ENCODE data around the gene MYH7.
A peak's percentile ranks its signal among the peaks of the same experiment; 100 is the strongest.
"Not testable (repeated sequence)": the region's sequence is repeated elsewhere in the genome, so short reads cannot be mapped to it uniquely, and the experiment has no call there.

MYH7 gene

GRCh38 chr14:23430016-23430722, 5.3 kb downstream of the MYH7 start:
- DNase-seq = no peak

- no peak for DNase-seq
These were observed 6.6 kb downstream of the MYH7 start for GRCh38 chr14:23428686-23429495.

DNA sequence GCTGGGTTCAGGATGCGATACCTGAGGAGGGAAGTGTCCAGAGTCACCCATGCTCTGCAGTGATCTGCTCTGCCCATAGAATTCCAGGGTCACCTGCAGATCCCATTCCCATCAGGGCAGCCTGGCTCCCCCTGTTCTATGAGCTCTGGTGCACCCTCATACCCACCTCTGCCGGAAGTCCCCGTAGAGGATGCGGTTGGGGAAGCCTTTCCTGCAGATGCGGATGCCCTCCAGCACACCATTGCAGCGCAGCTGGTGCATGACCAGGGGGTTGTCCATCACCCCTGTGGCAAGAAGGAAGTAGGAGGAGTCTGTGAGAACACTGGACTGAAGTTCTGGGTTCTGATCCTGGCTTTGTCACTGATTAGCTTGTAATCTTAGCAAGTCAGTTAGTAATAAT, 9.7 kb downstream of the MYH7 start:
- not testable (repeated sequence) for DNase-seq

DNA sequence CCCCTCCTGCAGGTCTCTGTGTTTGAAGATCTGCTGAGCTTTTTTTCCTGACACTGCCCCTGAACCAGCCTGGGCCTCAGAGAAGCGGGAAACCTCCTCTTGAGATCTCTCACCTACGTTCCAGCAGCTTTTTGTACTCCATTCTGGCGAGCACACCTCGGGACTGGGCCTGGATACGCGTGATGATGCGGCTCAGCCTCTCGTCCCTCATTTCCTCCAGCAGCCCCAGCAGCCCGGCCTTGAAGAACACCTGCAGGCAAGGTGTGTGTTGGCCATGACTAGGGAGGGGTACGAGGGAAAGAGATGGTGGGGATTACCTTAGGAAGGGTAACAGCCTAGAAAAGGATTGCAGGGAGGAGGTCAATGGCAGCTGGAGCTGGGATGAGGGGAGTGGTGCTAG, 10.3 kb downstream of the MYH7 start:
- DNase-seq = no peak

- no peak for DNase-seq
These were observed 11.8 kb downstream of the MYH7 start for GRCh38 chr14:23423657-23424056.

- peak; percentile 29 to 30 for DNase-seq
These were observed 13.9 kb downstream of the MYH7 start for GRCh38 chr14:23421594-23421993.

DNA sequence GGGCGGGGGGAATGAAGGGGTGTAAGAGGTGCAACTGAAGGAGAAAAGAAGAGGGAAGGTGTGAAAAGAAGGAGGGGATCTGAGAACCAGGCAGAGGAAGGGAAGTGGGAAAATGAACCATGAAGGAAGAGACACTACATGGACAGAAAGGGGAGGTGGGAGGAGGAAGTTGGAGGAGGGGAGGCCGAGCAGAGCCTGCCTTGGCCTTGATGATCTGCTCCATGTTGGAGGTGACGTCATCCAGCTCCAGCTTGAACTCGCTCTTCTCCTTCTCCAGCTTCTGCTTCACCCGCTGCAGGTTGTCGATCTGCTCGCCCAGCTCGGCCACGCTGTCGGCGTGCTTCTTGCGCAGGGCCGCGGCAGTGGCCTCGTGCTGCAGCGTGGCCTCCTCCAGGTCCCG, 15.8 kb downstream of the MYH7 start:
- DNase-seq = not testable (repeated sequence)

GRCh38 chr14:23418021-23418420, 17.4 kb downstream of the MYH7 start:
- no peak for DNase-seq

- DNase-seq = not testable (repeated sequence)
These were observed 18.2 kb downstream of the MYH7 start for GRCh38 chr14:23417269-23417668.

DNA sequence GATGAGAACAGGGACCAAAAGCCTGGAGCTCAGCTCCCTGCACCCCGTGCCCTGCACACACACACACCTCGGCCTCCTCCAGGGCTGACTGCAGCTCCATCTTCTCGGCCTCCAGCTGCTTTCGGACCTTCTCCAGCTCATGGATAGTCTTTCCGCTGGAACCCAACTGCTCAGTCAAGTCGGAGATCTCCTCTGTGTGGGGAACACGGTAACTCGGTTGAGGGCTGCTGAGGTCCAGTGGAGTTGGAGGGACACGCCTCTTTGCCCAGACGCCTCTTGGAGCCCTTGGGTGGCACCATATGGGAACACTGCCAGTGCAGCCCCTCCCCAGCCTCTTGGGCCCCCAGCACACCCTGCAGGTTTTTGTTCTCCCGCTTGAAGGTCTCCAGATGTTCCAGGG, 18.7 kb downstream of the MYH7 start:
- no peak for DNase-seq

DNA sequence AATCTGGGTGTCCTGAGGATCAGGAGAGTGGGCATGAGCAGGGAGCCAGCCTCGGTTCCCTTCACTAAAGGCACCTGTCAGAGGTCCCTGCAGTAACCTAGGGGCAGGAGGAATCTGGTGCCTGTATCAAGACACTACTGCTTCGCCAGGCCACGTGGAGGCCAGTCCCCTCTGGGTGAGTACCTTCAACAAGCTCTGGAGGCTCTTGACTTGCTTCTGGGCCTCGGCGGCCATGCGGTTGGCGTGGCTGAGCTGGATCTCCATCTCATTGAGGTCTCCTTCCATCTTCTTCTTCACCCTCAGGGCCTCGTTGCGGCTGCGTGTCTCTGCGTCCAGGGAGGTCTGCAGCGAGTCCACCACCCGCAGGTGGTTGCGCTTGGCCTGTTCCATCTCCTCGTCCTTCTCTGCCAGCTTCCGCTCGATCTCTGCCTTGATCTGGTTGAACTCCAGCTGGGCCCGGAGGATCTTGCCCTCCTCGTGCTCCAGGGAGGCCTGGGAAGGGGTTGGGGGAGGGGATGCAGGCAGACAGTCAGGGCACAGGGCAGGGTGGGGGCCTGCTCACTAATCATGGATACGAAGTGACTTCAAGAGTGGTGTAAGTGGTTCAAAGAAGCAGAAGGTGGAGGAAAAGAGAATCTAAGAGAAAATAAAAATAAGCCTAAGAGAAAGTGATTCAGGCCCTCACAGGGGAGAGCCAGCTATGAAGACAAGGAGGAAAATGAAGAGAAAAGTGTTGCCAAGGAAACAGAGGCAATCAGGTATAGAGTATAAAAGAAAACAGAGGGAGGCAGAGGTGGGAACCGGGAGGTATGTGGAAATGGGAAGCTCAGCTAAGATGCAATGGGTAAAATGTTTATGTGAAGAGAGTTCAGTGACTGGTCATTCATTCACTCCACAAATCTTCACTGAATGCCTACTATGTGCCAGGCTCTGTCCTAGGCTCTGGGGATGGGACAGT, 19.4 kb downstream of the MYH7 start:
- no peak for DNase-seq

DNA sequence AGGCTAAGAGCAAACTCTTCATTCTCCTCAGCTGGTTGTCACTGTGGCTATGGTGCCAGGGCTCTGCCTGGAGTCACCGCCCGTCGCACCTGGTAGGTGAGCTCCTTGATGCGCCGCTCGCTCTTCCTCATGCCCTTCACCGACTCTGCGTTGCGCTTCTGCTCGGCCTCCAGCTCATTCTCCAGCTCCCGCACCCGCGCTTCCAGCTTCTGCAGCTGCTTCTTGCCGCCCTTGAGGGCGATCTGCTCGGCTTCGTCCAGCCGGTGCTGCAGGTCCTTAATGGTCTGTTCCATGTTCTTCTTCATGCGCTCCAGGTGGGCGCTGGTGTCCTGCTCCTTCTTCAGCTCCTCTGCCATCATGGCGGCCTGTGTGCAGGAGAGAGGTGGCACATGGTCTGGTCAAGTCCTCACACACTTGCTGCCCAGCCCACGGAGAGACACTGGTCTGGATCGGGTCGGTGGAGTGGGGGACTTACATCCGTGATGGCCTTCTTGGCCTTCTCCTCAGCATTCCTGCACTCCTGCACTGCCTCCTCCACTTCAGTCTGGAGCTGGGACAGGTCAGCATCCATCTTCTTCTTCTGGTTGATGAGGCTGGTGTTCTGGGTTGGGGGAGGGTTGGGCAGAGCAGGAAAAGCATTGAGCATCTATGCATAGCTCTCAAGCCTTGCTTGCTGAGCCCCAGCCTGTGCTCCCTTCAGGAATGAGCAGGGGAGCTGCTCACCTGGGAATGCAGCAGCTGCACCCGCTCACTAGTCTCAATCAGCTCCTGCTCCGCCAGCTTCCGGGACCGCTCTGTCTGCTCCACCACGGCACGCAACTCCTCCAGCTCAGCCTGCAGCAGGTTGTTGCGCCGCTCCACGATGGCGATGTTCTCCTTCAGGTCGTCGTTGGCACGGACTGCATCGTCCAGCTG, 20.3 kb downstream of the MYH7 start:
- no peak for DNase-seq

DNA sequence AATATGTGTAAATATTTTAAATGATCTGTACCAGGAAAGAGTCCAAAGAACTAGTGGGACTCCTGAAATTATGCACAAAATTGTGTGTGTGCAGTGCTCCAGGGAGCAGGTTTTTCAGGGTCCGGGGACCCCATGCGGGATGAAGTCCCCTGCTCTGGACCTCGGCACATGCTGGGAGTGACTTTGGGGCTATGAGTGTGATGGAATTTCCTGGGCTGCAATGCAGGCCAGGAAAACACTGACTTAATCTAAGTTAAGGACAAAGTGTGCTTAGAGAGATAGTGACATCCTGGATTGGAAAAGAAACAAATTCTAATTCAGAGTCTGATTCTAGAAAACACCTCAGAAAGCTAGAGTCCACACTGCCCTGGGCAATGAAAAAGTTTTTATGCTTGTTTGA, 21.2 kb downstream of the MYH7 start:
- DNase-seq = no peak

DNA sequence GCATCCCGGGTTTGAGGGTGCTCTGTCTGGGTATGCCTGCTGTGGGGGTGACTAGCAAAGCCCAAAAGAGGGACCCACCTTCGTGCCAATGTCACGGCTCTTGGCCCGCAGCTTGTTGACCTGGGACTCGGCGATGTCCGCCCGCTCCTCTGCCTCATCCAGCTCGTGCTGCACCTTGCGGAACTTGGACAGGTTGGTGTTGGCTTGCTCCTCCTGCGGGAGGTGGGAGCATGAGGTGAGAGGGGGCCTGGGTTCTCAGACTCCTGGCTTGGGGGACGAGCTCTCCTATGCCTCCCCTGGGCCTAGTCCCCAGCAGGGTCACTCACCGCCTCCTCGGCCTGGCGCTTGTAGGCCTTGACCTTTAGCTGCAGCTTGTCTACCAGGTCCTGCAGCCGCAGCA, 21.8 kb downstream of the MYH7 start:
- DNase-seq = no peak

DNA sequence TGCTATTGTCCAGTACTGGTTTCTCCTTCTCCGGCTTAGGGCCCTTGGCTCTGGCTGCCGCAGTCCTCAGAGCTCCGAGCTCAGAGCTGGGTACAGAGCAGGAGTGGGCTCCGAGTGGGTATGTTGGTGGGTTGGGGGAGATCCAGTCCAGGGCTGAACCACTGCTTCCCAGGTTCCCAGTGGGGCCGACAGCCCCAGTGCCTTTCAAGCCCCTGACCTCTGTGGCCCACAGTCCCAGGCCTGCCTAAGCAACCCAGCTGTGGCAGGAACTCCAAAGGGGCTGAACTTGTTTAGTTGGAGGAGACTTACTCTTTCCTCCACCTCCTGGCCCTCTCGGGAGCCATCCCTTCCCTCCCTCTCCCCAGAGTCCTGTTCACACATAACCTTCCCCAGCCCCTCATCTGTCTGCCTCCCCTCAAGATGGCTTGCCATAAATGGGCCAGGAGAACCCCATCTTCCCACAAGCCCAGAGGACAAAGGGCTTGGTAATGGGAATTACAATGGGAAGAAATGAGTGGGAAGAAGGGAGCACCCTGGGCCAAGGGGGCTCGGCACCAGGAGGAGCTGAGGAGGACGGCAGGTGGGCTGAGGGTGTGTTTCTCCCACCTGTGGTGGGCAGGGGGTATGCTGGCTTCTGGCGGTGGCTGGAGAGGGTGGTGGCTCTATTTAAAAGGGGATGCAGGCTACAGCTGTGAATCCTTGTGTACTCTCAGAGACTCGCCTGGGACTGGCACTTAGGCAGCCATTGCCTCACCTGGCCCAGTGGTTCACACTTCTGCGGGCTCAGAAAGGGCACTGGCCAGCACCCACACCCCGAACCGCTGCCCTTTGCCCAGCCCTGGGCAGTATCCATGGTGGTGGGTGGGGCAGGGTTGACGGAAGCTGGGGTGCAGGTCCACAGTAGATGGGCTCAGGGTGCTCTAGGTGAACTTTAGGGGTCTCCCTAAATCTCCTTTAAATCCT, 23.6 kb downstream of the MYH7 start:
- no peak for DNase-seq

GRCh38 chr14:23409966-23410635, 25.4 kb downstream of the MYH7 start:
- DNase-seq = no peak

DNA sequence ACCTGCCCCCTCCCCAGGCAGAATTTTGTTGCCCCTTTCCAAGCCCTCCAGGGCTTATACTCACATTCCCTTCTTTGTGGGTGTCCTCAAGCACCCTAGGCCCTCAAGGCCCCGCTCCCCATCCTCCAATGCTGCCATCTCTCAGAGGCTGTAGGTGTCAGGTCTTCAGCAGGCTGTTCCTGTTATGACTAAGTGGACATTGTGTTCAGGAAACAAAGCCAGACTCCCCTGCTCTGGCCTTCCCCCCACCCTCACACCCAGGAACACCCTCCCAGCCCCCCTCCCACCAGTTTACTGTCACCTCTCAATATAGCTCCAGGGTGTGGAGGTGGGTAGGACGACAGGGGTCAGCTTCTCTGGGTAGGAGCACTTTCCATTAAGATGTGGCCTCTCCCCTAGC, 26.0 kb downstream of the MYH7 start:
- DNase-seq = no peak

DNA sequence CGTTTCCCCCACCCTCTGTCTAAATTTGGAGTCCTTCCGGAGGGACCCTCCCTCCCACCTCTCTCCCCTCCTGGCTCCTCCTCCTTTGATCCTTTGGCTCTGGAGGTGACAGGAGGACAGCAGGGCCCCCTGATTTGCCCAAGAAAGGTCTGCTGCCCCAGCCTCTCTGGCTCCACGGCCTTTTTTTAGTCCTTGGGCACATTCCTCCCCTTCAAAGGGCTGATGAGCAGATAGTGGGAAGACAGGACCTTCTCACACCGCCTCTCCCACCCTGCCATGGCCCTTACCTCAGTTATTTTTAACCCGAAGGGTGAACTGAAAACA, 27.2 kb downstream of the MYH7 start:
- no peak for DNase-seq

DNA sequence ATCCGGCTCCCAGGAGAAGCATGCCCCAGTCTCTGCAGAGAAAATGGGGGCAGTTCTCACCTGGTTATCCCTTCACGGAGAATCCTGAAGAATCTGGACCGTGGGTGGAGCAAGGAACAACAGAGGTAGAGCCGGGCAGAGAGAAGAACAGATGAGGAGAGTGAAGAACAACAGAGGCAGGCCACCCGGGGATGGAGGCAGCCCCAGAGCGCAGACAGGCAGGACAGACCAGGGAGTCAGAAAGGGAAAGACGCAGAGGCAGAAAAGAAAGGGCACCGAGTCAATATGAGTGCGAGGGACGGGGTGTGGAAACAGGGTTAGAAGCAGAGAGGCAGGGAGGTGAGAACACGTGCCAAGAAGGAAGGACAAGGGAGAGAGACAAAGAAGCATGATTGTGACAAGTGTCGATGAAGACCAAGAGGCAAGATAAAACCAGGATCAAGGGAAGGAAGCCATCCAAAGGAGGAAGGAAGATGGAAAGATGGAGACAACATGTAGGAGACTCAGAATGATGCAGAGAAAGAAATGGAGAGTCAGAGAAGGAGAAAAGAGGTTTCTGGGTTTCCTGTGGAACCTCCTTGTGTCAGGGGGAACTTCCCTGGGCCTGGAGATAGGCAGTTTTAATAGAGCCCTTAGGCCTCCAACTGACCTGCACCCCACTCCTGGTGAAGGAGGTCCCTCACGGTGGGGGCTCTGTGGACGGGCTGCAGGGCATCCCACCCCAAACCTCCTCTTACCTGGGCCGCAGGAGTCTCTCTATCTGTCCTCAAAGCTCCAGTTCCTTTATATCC, 27.7 kb downstream of the MYH7 start, which contains the start of gene MYH6:
MYH6 (minus strand) TSS at position 758 of the 791 bp plus-strand sequence. CDS start 1,050 bp downstream, outside the sequence.
- no peak for DNase-seq

Data from activated T-cell treated with anti-CD3 and anti-CD28 coated beads, Interleukin-2, amount 50 U/mL, for 48 hours (primary cell).